GM19025 (cell line): Measurements from ENCODE around the gene TNRC6C.

ENCODE experiments used
- ATAC-seq: cut with Tn5 transposase; IDR thresholded peaks from one replicate; pipeline ENCODE4 v1.9.1; 2021; ENCODE audit warnings: mild to moderate bottlenecking, low read depth, moderate library complexity; ENCODE audit not compliant: unreplicated experiment

TNRC6C gene

DNA sequence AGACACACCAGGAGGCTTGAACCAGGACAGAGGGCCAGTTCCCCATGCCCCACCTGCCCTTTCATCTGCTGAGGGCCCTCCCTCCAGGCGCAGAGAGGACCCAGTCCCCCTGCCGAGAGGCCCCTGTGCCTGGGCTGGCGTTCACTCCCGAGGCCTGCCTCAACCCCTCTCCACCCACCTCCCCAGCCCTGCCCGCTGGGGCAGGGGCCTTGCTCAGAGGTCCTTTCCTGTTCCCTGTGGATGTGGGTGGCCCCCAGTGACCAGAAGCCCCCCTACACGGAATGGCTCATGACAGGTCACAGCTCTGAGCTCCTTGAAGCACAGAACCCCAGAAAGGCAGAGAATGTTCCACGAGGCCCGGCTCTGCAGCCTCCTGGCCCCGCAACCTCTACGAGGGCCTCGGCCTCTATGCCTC, 163.3 kb downstream of the TNRC6C start:
- no peak for ATAC-seq

DNA sequence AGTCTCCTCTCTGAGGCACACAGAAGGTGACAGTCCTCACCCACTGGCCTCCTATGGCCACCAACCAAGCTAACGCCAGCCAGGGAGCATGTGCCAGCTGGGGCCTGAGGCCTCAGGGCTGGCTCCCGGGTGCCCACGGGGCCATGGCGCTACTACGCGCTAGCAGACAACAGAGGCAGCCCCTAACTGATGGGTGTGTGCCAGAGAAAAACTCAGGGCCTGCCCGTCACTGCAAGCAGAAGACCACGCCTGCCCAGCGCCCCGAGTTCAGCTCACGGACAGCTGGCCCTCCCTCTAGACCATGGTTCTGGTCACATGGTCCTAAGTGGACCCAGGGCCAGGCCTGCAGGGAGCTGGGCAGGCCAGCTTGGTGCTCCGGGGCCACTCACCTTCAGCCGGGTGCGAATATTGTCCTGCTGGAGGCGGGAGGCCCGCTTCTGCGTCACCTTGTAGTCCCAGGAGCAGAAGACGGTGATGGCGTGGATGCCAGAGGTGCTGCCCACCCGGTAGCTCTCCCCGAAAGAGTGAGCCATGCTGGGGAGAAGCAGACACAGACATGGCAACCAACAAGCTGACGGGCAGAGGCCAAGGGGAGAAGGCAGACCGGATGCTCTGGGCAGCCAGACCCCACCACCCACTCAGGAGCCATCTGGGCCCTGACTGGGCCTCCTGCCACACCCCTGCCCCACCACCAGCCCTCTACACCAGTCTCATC, 163.9 kb downstream of the TNRC6C start:
- no peak for ATAC-seq

DNA sequence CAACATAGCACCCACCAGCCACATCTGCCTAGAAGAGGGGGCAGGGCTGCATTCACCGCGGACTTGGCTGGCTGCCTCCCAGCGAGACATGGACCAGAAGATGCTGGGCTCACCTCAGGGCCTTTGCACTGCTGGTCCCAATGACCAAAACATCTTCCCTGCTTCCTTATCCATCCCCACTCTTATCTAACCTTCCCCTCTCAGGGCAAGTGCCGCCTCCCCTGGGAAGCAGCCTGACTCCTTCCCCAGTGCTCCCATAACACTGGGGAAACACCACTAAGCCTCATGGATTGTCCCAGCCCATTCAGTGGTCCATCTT, 164.4 kb downstream of the TNRC6C start:
- no peak for ATAC-seq

DNA sequence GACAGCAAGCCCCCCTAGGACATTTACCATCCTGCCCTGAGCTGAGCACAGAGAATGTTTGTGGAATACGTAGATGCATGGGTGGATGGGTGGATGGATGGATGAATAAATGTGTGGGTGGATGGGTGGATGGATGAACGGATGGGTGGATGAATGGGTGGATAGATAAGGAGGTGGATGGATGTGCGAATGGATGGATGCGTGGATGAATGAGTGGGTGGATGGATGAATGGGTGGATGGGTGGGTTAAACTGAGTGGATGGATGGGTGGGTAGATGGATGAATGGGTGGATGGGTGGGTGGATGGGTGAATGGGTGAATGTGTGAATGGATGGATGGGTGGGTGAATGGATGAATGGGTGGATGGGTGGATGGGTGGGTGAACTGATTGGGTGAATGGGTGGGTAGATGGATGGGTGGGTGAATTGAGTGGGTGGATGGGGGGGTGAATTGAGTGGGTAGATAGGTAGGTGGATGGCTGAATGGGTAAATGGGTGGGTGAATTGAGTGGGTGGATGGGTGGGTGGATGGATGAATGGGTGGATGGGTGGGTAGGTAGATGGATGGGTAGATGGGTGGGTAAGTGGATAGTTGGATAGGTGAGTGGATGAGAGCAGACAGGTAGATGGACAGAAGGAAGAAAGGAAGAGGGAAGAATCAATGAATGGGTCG, 164.9 kb downstream of the TNRC6C start:
- no peak for ATAC-seq

DNA sequence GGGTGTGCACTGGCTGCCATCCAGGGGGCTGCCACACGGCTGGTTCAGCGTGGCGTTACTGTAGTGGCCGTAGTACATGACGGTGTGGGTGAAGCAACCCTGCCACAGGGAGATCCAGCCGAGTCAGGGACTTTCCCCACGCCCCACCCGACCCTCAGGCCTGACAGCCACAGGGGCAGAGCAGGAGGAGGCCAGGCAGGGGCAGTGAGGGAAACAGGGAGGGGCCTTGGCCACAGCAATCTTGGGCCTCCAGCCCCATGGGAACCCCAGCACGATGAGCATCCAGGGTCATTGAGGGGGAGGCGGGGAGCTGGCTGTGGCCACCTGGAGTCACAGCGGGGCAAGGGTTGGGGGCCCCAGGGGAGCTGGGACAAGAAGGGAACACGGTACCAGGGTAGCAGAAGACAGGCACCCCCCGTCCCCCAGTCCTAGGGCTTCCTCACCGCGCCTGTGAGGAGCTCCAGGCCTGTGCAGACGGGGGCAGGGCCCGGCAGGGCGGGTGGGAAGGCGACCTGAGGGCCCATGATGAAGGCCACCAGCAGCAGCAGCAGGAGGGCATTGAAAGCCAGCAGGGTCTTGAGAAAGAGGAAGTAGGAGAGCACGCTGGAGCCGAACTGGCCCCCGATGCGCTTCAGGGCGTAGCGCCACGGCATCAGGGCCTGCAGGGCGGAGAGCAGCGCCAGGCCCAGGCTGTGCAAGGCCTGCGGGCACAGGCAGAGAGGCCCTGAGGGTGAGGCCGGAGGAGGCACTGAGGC, 165.8 kb downstream of the TNRC6C start:
- no peak for ATAC-seq

DNA sequence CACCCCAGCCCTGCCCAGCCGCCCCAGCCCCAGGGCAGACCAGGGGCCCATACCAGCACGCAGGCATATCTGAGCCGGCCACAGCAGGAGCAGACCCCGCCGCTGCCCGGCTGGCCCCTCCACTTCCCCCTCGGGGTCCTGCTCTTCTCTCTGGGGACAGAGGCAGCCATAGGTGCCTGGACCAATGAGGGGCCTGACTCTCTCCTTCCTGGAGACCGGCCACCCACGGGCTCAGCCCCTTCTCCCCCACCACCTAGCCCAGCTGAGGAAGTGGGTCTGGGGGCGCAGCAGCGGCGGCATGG, 166.3 kb downstream of the TNRC6C start:
- ATAC-seq, result no peak

DNA sequence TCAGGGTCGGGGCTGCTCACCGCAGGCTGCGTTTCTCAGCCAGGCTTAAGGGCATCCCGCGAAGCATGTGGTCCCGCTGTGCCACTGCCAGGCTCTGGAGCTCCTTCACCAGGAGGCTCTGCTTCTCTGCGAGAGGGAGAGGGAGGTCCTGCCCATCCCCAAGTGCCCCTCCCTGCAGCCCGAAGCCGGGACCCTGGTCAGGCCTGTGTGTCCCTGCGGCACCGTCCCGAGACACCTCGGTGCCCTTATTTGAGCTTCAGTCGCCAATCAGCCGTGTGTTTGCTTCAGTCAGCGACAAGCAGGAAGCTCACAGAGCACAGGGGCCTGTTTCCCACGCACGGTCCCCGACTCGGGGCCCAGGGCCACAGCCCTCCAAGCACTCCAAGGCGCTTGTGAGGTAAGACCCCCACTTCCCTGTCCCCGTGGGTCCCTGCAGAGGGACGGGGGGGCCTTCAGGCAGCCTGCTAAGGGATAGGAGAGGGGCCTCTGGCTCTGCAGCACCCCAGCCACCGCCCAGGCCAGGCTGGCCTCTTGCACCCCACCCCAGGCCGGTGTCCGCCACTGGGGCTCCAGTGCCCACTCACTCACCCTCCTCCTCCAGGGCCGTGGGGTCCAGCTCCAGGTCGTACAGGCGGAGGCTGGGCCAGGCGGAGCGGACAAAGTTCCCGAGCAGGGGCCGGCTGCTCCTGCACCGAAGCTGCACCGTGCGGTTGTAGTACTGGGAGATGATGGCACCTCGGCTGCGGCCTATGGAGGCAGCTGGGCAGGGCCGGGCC, 166.8 kb downstream of the TNRC6C start:
- ATAC-seq, result no peak

DNA sequence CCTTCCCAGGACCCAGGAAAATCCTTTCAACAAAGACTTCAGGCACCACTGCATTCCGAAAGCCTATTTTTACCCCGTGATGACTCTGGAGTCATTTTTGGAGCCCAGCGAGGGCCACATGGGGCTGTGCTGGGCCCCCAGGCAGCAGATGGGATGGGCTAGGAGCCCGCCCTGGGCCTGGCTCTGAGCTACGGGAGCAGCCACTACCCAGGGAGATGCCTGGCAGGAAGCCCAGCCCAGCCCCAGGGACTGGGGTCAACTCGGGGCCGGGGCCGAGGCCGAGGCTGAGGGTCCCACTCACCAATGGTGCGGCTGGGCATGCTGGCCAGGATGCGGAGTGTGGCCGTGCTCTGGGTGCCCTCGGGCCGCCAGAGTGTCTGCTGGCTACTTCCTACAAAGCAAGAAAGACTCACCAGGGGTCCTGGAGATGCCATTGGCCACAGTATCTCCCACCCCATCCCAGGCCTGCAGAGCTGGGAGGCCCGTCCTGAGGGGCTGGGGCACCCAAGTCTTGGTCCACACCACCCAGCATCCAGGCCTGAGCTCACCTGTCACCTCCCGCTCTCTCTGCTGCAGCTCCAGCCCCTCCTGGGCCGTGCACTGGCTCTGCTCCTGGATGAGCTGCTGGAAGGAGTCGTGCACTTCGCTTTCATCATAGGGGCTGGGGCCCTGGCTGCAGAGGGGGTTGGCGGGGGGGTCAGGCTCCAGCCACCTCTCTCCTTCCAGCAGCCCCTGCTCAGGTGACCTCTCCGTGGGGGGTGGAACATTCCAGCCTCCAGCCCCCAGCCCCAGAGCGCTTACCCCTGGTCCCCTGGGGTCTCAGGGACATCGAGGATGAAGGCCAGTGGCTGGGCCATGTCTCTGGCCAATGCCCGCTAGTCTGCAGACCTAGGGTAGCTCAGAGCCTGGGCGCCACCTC, 167.7 kb downstream of the TNRC6C start:
- ATAC-seq, result no peak

DNA sequence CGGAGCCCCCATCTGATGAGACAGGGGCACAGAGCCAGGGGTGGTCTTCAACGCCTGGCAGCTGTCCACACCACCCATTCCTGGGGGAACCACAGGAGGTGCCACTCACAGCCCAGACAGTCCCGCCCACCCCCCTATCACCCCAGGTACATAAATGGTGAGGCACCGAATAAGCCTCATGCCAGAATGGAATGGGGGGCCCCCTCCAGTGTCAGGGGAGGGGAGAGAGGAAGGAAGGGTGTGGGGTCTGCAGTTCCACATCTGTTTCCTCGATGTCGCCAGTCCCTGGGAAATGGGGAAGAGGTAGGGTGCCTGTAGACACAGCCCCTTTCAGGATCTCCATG, 168.4 kb downstream of the TNRC6C start:
- ATAC-seq, result no peak

DNA sequence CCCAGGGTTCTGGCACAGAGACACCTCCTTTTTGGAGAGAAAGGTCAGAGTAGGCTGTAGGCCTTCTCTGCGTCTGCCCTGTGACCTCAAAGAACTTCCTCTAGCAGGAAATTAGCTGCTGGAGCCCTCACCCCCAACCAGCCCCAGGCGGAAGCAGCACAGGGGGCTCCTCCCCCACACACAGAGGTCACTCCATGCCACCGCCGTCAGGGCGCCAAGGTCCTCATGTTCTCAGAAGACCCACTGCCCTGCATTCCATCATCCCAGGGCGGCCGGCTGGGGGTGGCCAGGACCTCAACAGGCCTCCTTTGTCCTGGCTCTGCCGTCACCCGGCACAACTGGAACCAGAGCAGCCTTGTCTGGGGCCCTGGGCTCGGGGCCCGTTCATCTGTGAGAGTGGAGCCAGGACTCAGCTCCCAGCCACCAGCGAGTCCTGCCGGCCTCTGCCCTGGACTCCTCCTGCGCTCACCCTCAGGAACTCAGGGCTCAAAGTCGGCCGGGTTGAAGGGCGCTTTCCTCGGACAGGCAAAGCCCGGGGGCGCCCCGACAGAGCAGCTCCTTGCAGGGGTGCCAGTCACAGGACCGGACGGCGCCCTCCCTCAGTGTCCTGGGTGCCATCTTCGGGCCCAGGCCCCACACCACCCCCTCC, 168.9 kb downstream of the TNRC6C start:
- no peak for ATAC-seq

DNA sequence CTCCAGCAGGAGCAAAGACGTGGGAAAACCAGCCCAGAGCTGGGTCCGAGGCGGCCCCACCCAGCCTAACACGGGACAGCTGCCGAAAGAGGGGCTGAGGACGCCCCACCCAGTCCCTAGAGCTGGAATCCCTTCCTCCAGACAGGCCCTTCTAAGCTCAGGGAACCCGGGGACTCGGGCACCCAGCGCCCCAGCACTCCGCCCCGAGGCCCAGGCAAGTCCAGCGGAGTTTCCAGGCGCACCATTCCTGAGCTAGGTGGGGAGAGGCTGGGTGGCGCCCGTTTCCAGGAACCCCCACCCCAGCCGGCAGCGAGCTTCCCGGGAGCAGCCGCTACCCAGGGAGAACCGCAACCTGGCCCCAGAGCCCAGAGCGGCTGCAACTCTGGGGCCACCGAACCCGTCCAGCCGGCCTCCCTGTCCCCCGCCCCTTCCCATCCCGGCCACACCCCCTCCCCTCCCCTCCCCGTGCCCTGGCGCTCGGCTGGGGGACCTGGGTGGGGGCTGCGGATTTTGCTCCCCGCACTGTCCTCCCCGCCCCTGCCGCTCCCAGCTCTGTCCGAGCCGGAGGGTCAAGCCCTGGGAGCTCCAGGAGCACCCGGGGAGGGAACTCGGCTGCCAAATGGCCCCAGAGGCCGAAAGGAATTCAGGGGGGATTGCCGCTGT, 169.5 kb downstream of the TNRC6C start:
- ATAC-seq, result no peak

DNA sequence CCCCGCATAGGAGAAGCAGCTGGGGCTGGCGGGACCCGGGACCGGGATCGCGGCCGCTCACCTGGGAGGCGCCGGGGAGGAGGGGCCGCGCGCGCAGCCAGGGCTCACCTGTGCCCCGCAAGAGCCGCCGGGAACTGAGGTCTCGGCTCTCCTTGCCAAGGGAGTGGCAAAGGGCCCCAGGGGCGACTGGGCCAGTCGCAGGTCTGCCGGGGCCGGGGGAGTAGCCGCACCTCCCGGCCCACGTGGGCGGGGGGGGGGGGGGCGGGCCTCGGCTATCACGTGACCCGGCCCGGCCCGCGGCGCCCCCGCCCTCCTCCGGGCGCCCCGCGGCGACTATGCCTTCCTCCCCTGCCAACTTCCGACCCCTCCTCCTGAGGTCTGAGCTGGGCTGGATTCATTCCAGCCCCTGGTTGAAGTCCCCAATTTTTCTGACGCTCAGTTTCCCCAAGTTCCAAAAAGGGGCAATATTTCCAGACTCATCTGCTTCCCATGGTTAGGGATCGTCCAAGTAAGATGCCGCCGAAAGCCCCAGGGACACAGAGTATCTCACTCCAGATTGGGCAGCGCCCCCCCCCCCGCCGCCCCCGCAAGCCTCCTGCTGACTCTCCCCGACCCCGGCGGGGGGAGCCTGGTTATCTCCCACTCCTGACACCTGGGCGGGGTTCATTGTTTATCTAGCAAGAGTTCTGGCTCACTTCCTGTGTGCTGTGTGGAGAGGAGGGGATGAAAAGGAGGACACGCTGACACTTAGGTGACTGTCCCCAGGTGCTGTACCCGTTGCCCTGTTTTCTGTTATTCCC, 170.2 kb downstream of the TNRC6C start, which contains the start of gene TMC6:
Gene TMC6 (minus strand): TSS at position 205 of the 800 bp plus-strand sequence. CDS start 1,923 bp downstream, outside the sequence.
- peak; percentile 16 for ATAC-seq

DNA sequence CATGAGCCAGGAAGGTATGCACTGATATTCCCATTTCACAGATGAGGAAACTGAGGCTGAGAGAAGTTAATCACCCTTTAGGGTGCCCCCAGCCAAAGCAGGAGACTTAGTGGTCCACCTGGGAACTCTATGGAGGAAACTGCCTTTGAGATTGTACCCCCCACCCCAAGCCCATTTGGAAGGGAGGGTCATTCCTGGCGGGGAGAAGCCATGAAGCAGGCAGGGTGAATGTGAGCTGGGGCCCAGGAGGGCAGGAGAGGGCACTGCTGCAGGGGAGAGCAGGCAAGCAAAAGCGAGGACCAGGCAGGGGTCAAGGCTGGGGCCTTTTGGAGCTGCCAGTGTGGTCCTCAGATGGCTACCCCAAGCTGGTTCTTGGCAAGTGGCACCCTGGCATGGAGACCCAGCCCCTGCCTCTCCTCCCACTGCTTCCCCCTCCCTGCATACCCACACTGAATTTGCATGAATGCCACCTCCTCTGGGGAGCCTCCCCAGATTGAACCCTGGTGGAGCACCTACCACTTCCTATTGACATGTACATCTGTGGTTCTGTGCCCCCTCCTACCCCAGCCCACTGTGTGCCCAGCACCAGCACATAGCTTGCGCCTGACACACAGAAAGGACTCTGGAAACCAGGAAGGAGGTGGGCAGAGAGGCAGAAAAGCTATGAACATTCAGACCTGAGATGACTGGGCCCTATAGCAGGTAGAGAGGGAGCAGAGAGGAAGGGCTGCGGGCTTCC, 171.0 kb downstream of the TNRC6C start:
- ATAC-seq, result no peak

DNA sequence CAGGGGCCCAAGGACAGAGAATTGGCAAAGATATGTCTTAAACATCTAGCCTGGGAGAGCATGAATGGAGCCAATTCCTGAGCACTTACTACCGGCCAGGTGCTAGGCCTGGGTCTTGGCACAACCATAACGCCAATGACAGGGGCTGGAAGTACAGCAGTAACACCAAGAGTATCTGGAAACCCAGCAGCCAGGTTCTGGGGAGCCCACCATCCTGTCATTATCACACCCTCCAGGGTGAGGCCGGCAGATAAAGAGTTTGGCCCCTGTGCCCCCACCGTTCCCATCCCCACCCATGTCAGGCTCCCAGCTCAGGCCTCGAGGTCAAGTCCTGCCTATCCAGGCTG, 171.6 kb downstream of the TNRC6C start:
- ATAC-seq, result no peak

DNA sequence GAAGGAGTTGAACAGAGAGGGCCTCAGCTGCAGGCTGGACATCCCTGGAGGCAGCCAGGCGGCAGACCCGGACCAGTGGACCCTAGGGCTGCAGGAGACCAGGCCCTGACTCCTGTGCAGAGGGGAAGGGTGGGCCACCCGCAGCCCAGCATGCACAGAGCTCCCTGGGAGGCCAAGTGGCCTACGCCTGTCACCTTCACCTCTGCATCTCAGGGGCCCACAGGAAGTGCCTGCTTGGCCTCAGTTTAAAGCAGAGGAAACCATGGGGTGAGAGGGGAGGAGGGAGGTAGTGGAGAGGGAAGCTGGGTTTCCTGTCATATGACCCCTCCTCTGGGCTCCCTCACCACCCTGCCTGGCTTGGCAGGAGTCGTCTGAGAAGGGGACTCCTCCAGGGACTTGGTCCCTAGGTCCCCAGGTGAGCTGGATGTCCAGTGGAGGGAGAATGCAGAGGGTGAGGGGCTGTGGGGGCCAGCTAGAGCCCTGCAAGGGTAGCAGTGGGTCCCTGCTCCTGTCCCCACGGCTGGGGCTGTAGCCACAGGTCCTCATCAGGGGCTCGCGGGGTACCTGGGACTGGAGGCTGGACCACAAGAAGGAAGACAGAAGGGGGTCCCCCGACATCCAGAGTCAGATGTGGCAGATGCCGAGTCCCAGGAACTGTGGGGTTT, 172.1 kb downstream of the TNRC6C start, which contains the start of gene TMC8:
Gene TMC8 (plus strand): TSS at position 335 of the 665 bp plus-strand sequence. CDS start 818 bp downstream, outside the sequence.
- no peak for ATAC-seq

DNA sequence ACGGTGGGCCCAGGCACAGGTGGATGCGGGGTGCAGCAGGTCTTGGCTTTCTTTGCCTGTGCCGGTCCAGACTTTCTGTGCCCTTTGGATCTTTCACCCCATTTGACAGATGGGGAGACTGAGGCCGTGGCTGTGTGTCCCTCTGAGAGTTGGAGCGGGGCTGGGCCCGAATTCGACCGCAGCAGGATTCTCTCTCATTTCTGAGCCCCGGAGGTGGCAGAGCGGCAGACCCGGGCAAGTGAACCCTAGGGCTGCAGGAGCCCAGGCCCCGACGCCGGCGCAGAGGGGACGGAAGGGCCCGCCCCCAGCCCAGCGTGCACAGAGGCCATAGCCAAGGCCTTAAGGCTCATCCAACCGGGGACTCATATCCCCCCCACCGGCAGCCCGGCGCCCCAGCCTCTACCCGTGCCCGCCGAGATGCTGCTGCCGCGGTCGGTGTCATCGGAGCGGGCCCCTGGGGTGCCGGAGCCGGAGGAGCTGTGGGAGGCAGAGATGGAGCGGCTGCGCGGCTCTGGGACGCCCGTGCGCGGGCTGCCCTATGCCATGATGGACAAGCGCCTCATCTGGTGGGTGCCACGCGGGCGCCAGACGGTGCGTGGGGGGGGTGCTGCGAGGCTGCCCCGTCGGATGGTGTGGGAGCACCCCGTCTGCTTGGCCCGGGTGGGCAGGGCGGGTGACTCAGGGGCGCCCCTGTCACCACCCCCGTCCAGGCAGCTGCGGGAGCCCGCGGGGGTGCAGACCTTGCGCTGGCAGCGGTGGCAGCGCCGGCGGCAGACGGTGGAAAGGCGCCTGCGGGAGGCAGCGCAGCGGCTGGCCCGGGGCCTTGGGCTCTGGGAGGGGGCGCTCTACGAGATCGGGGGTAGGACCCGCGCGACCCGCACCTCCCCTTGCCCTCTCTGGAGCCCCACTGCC, 172.9 kb downstream of the TNRC6C start:
- ATAC-seq, result no peak
